Stomach (tissue), 9 donors: ENCODE results near the gene STIM1. TPM values are rescaled to one million over a fixed set of nuclear protein-coding genes. Genes with fewer than 3 reads are reported as not detected.

Experiments
- DNase-seq, 2 donors: peaks; one replicate each; pipeline versions ENCODE4 v3.0.0 to v3.0.0-alpha.2; 2013 to 2019
- H3K27ac ChIP-seq, 5 donors: fragments of 200-600 bp in 4 of 5; sonication (generic) in 4 of 5; one replicate each; pipeline ENCODE4 v1.5.1; 2013 to 2019; ENCODE audit warnings: mild to moderate bottlenecking in 1 of 5, moderate library complexity in 1 of 5
- H3K27me3 ChIP-seq, 3 donors: fragments of 200-600 bp; sonication (generic); one replicate each; pipeline ENCODE4 v1.5.1; 2017 to 2019; ENCODE audit warnings: mixed run types in 1 of 3
- H3K36me3 ChIP-seq, 4 donors: fragments of 200-600 bp; sonication (generic); 1 replicate in 3 of 4; 2 replicates in 1 of 4; pipeline ENCODE4 v1.5.1; 2016 to 2019
- H3K4me1 ChIP-seq, 4 donors: fragments of 200-600 bp; sonication (generic); one replicate each; pipeline ENCODE4 v1.5.1; 2016 to 2019
- H3K4me3 ChIP-seq, 4 donors: fragments of 200-600 bp; sonication (generic) in 3 of 4; one replicate each; pipeline ENCODE4 v1.5.1; 2016 to 2019; ENCODE audit warnings: mild to moderate bottlenecking in 1 of 4
- H3K9me3 ChIP-seq, 4 donors: fragments of 200-600 bp; sonication (generic); one replicate each; pipeline ENCODE4 v1.5.1; 2016 to 2019
- EP300 ChIP-seq: sonication (generic); formaldehyde crosslinking; IDR thresholded peaks from one replicate; pipeline ENCODE4 v1.6.1; 2017; ENCODE audit warnings: antibody characterized with exemption
- POLR2A ChIP-seq, 4 donors: fragments of 450-650 bp; IDR thresholded peaks; one replicate each; pipeline ENCODE4 v1.6.1; 2016; ENCODE audit warnings: antibody characterized with exemption in 4 of 4, control low read depth in 2 of 4, mild to moderate bottlenecking in 1 of 4, moderate library complexity in 1 of 4
- POLR2AphosphoS5 ChIP-seq, 3 donors: sonication (generic); formaldehyde crosslinking; IDR thresholded peaks; one replicate each; pipeline ENCODE4 v1.6.1; 2016; ENCODE audit warnings: antibody characterized with exemption in 3 of 3
- WGBS, 5 donors: extraction: QIAGEN DNeasy Blood & Tissue Kit in 3 of 5; methylation state at CpG; one replicate each; pipeline versions ENCODE4 v1.1.5 to v1.1.7; 2013 to 2018; 5-methylcytosine and 5-hydroxymethylcytosine counted together
- intact Hi-C: fragments of 100-400 bp; cut with DNase I; formaldehyde crosslinking; loops from one replicate; pipeline ENCODE4 v1.15.1; 2023; ENCODE audit warnings: low total_unique reads
- polyA plus RNA-seq, 3 donors: library from polyadenylated mRNA; stranded (reverse); fragments of 200-250 nt; gene quantifications; one replicate each; pipeline ENCODE4 v1.2.3, GENCODE V29; 2013
- total RNA-seq, 5 donors: library from RNA; depleted of rRNA; stranded (reverse); fragments of >200 nt; gene quantifications; one replicate each; pipeline versions ENCODE4 v1.1.0 to v1.2.3, GENCODE V29; 2014 to 2016
- TF ChIP-seq, protein P1 (sequence below), 7 experiments: fragments of 450-650 bp in 4 of 7; fragments of 200-600 bp in 3 of 7; sonication (generic) in 3 of 7; IDR thresholded peaks; one replicate each; pipeline ENCODE4 v1.5.1; 2016 to 2019; ENCODE audit warnings: antibody characterized with exemption in 7 of 7, control low read depth in 2 of 7, mild to moderate bottlenecking in 1 of 7
- donor health status: healthy with polysubstance abuse.
- donor health status: Bipolar disorder and iron deficiency.
- donor health status: healthy.

Gene STIM1
- total and polyA plus RNA-seq, 8 donors: 8.7 to 70.7 (median 34.3) TPM

- H3K4me3 ChIP-seq: no peak overlapping the region
- DNase-seq: no peak
- H3K9me3 ChIP-seq: no peaks in the 10 kb centered on the region
- peaks cover 13 to 45% (median 41%) of the 10 kb centered on the region in 4 donors for H3K4me1 ChIP-seq
- intact Hi-C loops: no loop called here
- H3K27ac ChIP-seq: no peak overlapping the region
- H3K36me3 ChIP-seq: peaks cover 0 to 6% (median 0%) of the 10 kb centered on the region in 4 donors
- TF ChIP-seq EP300 (no peak), POLR2A (IDR thresholded peaks at IDR 0.05) (no peak), POLR2AphosphoS5 (IDR thresholded peaks at IDR 0.05) (no peak)
- TF ChIP-seq, protein P1, sequence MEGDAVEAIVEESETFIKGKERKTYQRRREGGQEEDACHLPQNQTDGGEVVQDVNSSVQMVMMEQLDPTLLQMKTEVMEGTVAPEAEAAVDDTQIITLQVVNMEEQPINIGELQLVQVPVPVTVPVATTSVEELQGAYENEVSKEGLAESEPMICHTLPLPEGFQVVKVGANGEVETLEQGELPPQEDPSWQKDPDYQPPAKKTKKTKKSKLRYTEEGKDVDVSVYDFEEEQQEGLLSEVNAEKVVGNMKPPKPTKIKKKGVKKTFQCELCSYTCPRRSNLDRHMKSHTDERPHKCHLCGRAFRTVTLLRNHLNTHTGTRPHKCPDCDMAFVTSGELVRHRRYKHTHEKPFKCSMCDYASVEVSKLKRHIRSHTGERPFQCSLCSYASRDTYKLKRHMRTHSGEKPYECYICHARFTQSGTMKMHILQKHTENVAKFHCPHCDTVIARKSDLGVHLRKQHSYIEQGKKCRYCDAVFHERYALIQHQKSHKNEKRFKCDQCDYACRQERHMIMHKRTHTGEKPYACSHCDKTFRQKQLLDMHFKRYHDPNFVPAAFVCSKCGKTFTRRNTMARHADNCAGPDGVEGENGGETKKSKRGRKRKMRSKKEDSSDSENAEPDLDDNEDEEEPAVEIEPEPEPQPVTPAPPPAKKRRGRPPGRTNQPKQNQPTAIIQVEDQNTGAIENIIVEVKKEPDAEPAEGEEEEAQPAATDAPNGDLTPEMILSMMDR (IDR thresholded peaks at IDR 0.05): no peak
- H3K27me3 ChIP-seq: no peaks in the 10 kb centered on the region
These were observed 71.1 kb downstream of the STIM1 start for GRCh38 chr11:3926458-3927095.

GRCh38 chr11:3927129-3927796 lies 71.8 kb downstream of the STIM1 start:
- H3K36me3 ChIP-seq: no peaks in the 10 kb centered on the region
- no peak overlapping the region for H3K4me3 ChIP-seq
- H3K27me3 ChIP-seq: no peaks in the 10 kb centered on the region
- intact Hi-C loops: no loop called here
- peaks cover 13 to 45% (median 41%) of the 10 kb centered on the region in 4 donors for H3K4me1 ChIP-seq
- no peak for TF ChIP-seq POLR2AphosphoS5 (IDR thresholded peaks at IDR 0.05)
- TF ChIP-seq POLR2A (IDR thresholded peaks at IDR 0.05): no peak
- TF ChIP-seq, protein P1 (IDR thresholded peaks at IDR 0.05): no peak
- TF ChIP-seq EP300: no peak
- DNase-seq: no peak
- H3K27ac ChIP-seq: no peak overlapping the region
- WGBS, 5 donors: 63 to 72% (median 64%) methylated on average over 6 of the region's 6 CpGs
- H3K9me3 ChIP-seq: no peaks in the 10 kb centered on the region

DNA sequence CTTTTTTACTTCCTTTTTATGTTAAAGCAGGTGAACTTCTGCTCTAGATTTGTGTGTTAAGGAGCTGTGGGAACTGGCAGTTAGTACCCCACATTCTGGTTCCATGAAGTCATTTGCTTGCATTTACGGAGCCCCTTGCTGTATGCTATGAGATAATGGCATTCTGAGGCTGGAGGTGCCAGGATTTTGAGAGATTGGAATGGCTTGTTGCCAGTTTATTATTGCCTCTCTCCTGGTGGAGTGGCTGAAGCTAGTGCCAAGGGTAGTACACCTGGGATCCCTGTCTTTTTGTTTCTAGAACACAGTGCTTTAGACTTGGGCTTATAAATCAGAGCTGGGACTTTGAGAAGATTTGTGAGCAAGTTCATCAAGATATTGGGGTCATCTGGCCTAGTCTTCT lies 73.8 kb downstream of the STIM1 start:
- DNase-seq: peak in 1 of 2 donors; percentile 48
- WGBS, 5 donors: 29 to 37% (median 32%) methylated on average over 1 of the region's 1 CpG
- Histone ChIP-seq H3K27ac (peak overlapping the region in 4 of 5 donors; percentile 11 to 45 (median 41)), H3K27me3 (no peaks in the 10 kb centered on the region), H3K9me3 (no peaks in the 10 kb centered on the region), H3K36me3 (no peaks in the 10 kb centered on the region), H3K4me1 (peaks cover 13 to 48% (median 42%) of the 10 kb centered on the region in 4 donors), H3K4me3 (no peak overlapping the region)
- TF ChIP-seq POLR2AphosphoS5 (IDR thresholded peaks at IDR 0.05) (no peak), EP300 (no peak), POLR2A (IDR thresholded peaks at IDR 0.05) (no peak)
- TF ChIP-seq, protein P1 (IDR thresholded peaks at IDR 0.05): no peak
- intact Hi-C loops: no loop called here

- no peaks in the 10 kb centered on the region for H3K36me3 ChIP-seq
- H3K4me1 ChIP-seq: peaks cover 13 to 53% (median 47%) of the 10 kb centered on the region in 4 donors
- intact Hi-C loops: no loop called here
- H3K27me3 ChIP-seq: no peaks in the 10 kb centered on the region
- peak in 1 of 2 donors; percentile 49 for DNase-seq
- H3K9me3 ChIP-seq: no peaks in the 10 kb centered on the region
- TF ChIP-seq EP300 (no peak), POLR2A (IDR thresholded peaks at IDR 0.05) (no peak), POLR2AphosphoS5 (IDR thresholded peaks at IDR 0.05) (no peak)
- TF ChIP-seq, protein P1 (IDR thresholded peaks at IDR 0.05): no peak
- WGBS, 5 donors: 38 to 60% (median 43%) methylated on average over 8 of the region's 8 CpGs
- no peak overlapping the region for H3K4me3 ChIP-seq
- peak overlapping the region in 4 of 5 donors; percentile 38 to 50 (median 44) for H3K27ac ChIP-seq
These were observed 74.2 kb downstream of the STIM1 start for GRCh38 chr11:3929649-3930048.
